IPS-18c (cell line): ENCODE results near the gene GOLGA8O.
"Not testable (repeated sequence)": the region's sequence is repeated elsewhere in the genome, so short reads cannot be mapped to it uniquely, and the experiment has no call there.

Experiments
- H3K4me3 ChIP-seq: 2 replicates; pipeline ENCODE4 v1.7.0; 2013; ENCODE audit warnings: low read depth, mild to moderate bottlenecking, low read length, moderate library complexity; ENCODE audit not compliant: insufficient read depth
- H3K9me3 ChIP-seq: one replicate; pipeline ENCODE4 v1.6.1; 2013; ENCODE audit warnings: mild to moderate bottlenecking, low read length, moderate library complexity; ENCODE audit not compliant: control insufficient read depth, insufficient read depth

GOLGA8O gene

DNA sequence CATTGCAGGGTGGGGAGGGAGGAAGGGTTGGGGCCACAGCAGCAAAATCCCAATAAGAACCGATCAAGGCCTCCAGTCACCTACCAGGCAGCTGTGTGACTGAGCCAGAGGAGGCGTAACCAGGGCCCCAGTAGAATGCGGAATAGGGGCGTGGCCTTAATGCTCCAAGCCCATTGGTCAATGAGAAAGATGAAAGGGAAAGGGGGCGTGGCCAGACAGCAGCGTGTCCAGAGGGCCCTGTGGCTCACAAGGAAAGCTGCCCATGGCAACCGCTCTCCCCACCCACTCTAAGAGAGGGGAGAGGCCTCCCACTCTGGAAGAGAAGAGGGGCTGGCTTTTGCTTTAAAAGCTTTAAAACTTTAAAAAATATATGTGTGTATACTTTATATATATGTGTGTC, at the start of gene GOLGA8O:
TSS of gene GOLGA8O (minus strand) at position 101 of the 400 bp plus-strand sequence. CDS start at position 3, 98 bp downstream.
- H3K9me3 ChIP-seq, H3K4me3 ChIP-seq: not testable (repeated sequence)

- H3K9me3 ChIP-seq, H3K4me3 ChIP-seq: not testable (repeated sequence)
Measured at GRCh38 chr15:32504152-32504811, 48.8 kb upstream of the GOLGA8O start.

- H3K4me3 ChIP-seq, H3K9me3 ChIP-seq: not testable (repeated sequence)
Measured at GRCh38 chr15:32502946-32503345, 47.5 kb upstream of the GOLGA8O start.

DNA sequence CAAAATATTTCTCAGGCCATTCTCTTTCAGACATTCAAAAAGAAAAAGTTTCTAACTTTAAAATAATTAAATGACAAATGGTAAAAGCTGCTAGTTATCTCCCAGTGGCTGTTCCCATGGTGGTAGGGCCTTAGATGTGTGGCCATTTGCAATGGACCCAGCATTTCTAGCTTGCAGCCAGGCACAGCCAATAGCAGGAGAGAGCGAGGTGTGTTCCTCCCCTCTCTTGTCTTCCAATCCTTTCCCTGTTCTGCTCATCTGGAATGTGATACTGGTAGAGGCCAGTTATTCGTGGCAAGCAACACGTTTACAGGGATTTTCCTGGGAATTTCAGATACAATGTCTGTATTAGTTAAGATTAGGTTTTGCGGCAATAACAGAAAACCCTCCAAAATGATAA, 37.3 kb upstream of the GOLGA8O start:
- H3K9me3 ChIP-seq, H3K4me3 ChIP-seq: not testable (repeated sequence)

DNA sequence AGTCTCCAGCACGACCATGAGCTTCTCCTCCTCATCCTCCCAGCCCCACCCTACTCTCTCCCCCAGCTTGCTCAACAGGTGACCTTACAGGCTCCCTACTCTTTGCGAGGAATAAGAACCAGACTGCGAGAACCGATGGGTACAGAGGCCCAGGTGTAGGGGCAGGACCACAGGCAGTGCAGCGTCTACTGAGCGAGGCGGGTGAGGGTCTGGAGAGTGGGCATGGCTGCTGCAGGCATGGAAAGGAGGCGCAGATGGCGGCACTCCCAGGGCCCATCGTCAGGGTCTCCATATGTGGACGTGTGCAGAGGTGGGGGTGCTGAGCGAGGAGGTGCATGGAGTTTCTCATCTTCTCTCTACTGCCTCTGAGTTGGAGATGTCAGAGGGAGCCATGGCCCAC, 31.0 kb upstream of the GOLGA8O start:
- not testable (repeated sequence) for H3K4me3 ChIP-seq, H3K9me3 ChIP-seq

GRCh38 chr15:32483377-32483776, 27.9 kb upstream of the GOLGA8O start:
- H3K9me3 ChIP-seq, result not testable (repeated sequence)

GRCh38 chr15:32481683-32482082, 26.2 kb upstream of the GOLGA8O start:
- H3K4me3 ChIP-seq, H3K9me3 ChIP-seq: not testable (repeated sequence)

More at GRCh38 chr15:32483377-32483776, 27.9 kb upstream of the GOLGA8O start:
- not testable (repeated sequence) for H3K4me3 ChIP-seq

- not testable (repeated sequence) for H3K4me3 ChIP-seq, H3K9me3 ChIP-seq
Measured at GRCh38 chr15:32468076-32468475, 12.6 kb upstream of the GOLGA8O start.

GRCh38 chr15:32440445-32440977, 14.9 kb downstream of the GOLGA8O start:
- not testable (repeated sequence) for H3K4me3 ChIP-seq, H3K9me3 ChIP-seq

DNA sequence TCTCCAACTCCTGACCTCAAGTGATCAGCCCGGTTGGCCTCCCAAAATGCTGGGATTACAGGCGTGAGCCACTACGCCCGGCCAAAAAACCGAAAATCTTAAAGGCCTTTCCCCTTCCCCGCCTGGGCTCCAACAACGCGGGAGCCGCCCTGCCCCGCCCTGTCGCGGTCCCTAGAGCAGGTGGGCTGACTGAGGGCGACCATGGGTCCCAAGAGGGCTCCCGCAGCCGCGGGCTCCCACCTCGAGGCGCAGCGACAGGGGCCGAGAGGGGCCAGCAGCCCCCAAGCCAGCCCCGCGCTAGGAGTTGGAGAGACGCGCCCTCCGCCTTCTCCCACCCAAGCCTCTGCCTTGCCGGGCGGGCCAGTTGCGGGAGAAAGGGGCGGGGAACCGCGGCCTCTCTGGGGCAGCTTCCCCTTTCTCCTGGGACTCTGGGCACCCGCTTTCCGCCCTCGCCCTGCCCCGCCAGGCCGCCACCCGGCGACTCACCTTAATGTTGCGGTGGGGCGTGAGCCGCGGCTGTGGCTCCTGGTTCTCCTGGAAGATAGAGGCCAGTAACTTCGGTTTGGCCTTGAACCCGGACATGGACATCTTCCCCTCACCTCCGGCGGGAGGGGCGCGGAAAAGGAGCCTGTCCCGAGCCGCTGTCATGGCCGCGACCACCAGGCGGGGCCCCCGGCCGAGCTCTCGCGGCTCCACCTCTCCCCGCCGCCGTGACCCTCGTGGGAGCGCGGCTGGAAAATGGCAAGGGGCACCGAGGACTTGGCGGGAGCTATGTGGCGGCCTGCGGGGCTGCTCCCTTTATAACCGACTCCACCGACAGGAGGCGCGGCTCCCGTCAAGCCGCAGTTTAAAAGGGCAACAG, 21.1 kb downstream of the GOLGA8O start:
- not testable (repeated sequence) for H3K9me3 ChIP-seq

DNA sequence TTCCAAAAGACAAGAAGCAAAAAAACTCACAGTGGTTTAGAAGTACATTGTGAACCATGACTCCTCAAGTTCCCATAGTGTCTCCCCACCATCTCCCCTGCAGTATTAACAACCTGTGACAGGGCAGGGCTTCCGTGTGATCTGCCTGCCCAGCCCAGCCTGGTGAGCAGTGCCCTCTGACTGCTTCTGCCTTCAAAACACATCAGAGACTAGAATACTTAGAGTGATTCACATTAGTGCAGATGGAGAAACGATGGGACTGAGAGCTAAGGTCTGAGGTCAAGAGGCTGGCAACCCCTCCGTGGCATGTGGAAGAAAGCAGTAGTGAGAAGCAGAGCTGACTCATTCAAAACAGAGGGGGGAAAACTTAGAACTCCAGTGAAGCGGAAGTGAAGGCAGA, 27.8 kb downstream of the GOLGA8O start:
- H3K9me3 ChIP-seq, H3K4me3 ChIP-seq: not testable (repeated sequence)

More for the DNA sequence above, 21.1 kb downstream of the GOLGA8O start:
- H3K4me3 ChIP-seq, result not testable (repeated sequence)

DNA sequence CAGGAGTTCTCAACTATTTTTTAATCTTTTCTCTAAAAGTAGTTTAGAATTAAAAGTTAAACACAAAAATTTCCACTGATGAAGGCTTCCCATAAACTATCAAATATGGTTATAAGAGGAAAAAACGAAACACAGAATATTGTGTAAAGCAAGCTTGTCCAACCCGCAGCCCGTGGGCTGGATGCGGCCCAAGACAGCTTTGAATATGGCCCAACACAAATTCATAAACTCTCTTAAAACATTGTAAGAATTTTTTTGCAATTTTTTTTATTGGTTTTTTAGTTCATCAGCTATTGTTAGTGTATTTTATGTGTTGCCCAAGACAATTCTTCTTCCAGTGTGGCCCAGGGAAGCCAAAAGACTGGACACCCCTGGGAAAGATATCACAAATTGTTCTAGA, 28.9 kb downstream of the GOLGA8O start:
- not testable (repeated sequence) for H3K4me3 ChIP-seq, H3K9me3 ChIP-seq

DNA sequence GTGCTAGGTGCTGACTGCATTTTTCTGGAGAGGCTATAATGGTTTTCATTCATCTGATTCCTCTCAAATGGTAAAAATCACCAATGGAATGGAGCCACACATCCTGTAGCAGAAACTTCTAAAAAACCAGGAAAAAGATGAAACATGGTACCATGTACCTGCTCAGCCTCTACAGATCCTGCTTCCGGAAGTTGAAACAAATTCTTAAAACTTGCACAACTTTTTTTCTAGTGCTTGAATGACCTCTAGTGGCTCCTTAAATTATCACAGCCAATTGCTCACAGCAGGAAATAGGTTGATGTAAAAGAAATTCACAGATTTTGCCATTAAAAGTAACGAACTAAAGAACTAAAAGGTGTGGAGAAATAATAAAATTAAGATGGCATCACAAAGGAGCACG, 47.5 kb downstream of the GOLGA8O start:
- not testable (repeated sequence) for H3K9me3 ChIP-seq, H3K4me3 ChIP-seq

GRCh38 chr15:32403192-32403591, 52.2 kb downstream of the GOLGA8O start, which contains the start of gene GOLGA8K:
GOLGA8K (minus strand) TSS chr15:32403292; CDS start chr15:32403194, 98 bp downstream.
- not testable (repeated sequence) for H3K4me3 ChIP-seq, H3K9me3 ChIP-seq

DNA sequence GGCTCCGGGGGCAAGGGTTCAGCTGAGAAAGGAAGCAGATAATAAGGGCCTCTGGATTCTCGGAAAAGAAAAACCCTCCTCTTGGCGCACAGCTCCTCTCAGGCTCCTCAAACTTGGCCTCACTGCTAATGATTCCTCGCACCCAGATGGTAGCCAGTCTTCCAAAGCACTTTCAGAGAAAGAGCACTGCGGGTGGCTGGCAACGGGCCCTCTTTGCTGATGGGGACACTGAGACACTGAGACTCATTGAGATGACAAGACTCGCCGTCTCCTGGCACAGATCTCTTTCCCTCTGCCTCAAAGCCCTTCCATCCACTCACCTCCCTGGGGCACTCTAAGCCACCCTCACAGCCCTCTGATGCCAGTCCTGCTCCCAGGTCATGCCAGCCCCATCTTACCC, 58.9 kb downstream of the GOLGA8O start:
- H3K9me3 ChIP-seq, H3K4me3 ChIP-seq: not testable (repeated sequence)
